Prostate gland (tissue), 2 donors: ENCODE measurements around the gene S100Z. TPM values are rescaled to one million over a fixed set of nuclear protein-coding genes. Genes with fewer than 3 reads are reported as not detected.

Experiments used
- DNase-seq: peaks from one replicate; pipeline ENCODE4 v3.0.0-alpha.2; 2019; ENCODE audit warnings: low spot score
- H3K27ac ChIP-seq, 2 donors: fragments of 200-600 bp; sonication (generic); 2 replicates each; pipeline ENCODE4 v1.5.1; 2017 to 2019
- H3K27me3 ChIP-seq: fragments of 200-600 bp; sonication (generic); replicated peaks from 2 replicates; pipeline ENCODE4 v1.5.1; 2019; ENCODE audit not compliant: insufficient read depth
- H3K36me3 ChIP-seq, 2 donors: fragments of 200-600 bp; sonication (generic); 1 replicate in 1 of 2; 2 replicates in 1 of 2; pipeline versions ENCODE4 v1.5.1 to v1.8.1; 2017 to 2019
- H3K4me1 ChIP-seq: fragments of 200-600 bp; sonication (generic); replicated peaks from 2 replicates; pipeline ENCODE4 v1.5.1; 2019
- H3K4me3 ChIP-seq, 2 donors: fragments of 200-600 bp; sonication (generic); 2 replicates each; pipeline ENCODE4 v1.5.1; 2017 to 2019
- H3K9me3 ChIP-seq: fragments of 200-600 bp; sonication (generic); 2 replicates; pipeline ENCODE4 v1.5.1; 2017
- POLR2A ChIP-seq: fragments of 450-650 bp; IDR thresholded peaks from one replicate; pipeline ENCODE4 v1.6.1; 2016; ENCODE audit warnings: antibody characterized with exemption, mild to moderate bottlenecking
- POLR2AphosphoS5 ChIP-seq: sonication (generic); formaldehyde crosslinking; IDR thresholded peaks from one replicate; pipeline ENCODE4 v1.6.1; 2017; ENCODE audit warnings: antibody characterized with exemption
- WGBS: methylation state at CpG from one replicate; pipeline ENCODE4 v1.1.5; 2018; 5-methylcytosine and 5-hydroxymethylcytosine counted together
- intact Hi-C: fragments of 100-400 bp; cut with DNase I; formaldehyde crosslinking; loops from one replicate; pipeline ENCODE4 v1.14.2; 2022
- total RNA-seq, 2 donors: library from RNA; depleted of rRNA; stranded (reverse); fragments of >200 nt; gene quantifications; one replicate each; pipeline ENCODE4 v1.1.0, GENCODE V29; 2016
- TF ChIP-seq, protein P1 (sequence below), 4 experiments: fragments of 200-600 bp in 2 of 4; fragments of 450-650 bp in 2 of 4; sonication (generic) in 2 of 4; IDR thresholded peaks; 1 replicate in 3 of 4; 2 replicates in 1 of 4; pipeline ENCODE4 v1.5.1; 2016 to 2019; ENCODE audit warnings: antibody characterized with exemption in 4 of 4, mild to moderate bottlenecking in 2 of 4, moderate library complexity in 2 of 4

S100Z gene
- total RNA-seq, 2 donors from 2014 or later: 1.7 TPM; not detected in 1

DNA sequence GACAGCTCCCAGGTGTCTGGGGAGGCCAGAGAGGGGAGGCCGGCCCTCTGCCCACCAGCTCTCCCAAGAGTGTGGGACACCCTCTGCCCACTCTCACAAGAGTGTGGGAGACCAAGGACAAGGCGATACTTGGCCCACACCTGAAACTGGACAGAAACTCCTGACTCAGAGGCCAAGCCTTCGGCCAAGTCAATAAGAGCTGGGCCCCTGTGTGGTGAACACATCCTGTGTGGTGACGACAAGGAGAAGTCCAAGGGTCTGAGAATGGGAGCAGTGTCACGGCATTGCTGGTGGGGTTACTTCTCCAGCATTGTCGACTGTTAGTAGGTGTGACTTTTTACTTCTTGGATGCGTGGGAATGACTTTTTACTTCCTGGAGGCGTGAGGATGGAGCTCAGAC is 45.5 kb upstream of the S100Z start:
- H3K9me3 ChIP-seq: no peaks in the 10 kb centered on the region
- intact Hi-C loops: no loop called here
- no peak overlapping the region for H3K4me3 ChIP-seq
- no peak for DNase-seq
- 86% methylated on average over 8 of the region's 8 CpGs for WGBS
- no peak overlapping the region for H3K27ac ChIP-seq
- TF ChIP-seq POLR2A (no peak), POLR2AphosphoS5 (no peak)
- TF ChIP-seq, protein P1, sequence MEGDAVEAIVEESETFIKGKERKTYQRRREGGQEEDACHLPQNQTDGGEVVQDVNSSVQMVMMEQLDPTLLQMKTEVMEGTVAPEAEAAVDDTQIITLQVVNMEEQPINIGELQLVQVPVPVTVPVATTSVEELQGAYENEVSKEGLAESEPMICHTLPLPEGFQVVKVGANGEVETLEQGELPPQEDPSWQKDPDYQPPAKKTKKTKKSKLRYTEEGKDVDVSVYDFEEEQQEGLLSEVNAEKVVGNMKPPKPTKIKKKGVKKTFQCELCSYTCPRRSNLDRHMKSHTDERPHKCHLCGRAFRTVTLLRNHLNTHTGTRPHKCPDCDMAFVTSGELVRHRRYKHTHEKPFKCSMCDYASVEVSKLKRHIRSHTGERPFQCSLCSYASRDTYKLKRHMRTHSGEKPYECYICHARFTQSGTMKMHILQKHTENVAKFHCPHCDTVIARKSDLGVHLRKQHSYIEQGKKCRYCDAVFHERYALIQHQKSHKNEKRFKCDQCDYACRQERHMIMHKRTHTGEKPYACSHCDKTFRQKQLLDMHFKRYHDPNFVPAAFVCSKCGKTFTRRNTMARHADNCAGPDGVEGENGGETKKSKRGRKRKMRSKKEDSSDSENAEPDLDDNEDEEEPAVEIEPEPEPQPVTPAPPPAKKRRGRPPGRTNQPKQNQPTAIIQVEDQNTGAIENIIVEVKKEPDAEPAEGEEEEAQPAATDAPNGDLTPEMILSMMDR (IDR thresholded peaks at IDR 0.05): no peak
- no peaks in the 10 kb centered on the region for H3K36me3 ChIP-seq
- H3K4me1 ChIP-seq: no peaks in the 10 kb centered on the region
- no peaks in the 10 kb centered on the region for H3K27me3 ChIP-seq

DNA sequence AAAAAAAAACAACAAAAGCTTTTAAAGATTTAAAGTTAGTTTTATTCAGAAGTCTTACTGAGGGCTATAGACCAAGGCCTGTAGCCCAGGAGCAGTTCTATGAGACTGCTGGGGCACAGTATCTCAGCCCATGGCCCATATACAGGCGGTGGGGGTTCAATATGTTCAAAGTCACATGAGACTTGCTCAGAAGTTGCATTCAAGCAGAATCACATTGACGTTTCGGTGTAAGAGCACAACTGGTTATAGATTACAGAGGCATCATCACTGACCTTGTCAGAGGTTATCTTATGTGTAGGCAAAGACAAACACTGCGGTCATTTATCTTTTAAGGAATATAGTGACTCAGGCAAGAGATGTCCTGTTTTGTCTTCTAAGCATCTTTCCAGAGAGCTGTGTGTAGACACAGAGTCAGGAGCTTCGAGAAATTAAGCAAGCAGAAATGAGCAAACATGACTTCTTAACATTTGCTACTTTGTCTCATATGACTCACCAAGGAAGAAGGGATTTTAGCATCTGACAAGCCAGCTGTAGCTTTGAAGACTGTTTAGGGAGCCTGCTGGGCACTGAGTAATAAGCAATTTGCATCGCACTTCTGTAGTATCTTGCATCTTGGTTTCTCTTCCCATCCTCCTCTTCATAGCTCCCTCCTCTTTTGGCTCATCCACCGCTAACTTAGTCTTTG is 43.9 kb upstream of the S100Z start:
- Histone ChIP-seq H3K27me3 (no peaks in the 10 kb centered on the region), H3K4me1 (no peaks in the 10 kb centered on the region), H3K4me3 (no peak overlapping the region), H3K36me3 (no peaks in the 10 kb centered on the region), H3K9me3 (no peaks in the 10 kb centered on the region), H3K27ac (no peak overlapping the region)
- 69% methylated on average over 7 of the region's 7 CpGs for WGBS
- TF ChIP-seq POLR2A (no peak), POLR2AphosphoS5 (no peak)
- TF ChIP-seq, protein P1 (IDR thresholded peaks at IDR 0.05): no peak
- DNase-seq: no peak
- intact Hi-C loops: no loop called here

DNA sequence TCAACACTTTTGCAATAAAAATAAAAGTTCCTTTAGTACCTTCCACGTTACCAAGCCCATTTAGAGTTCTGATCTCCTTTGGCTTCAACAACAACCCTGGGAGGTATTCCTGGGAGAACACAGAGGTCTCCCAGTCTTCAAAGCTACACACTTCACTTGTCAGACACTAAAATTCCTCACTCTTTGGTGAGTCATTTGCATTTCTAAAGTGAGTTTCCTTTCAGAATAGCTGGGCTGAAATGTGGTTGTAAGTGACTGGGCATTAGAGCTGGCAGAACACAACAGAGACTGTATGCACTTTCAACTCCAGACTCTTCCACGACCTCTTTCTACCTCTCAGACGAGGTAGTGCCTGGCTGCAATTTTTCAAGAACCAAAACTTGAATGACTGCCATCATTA is 42.5 kb upstream of the S100Z start:
- intact Hi-C loops: no loop called here
- 63% methylated on average over 3 of the region's 3 CpGs for WGBS
- TF ChIP-seq POLR2AphosphoS5 (no peak), POLR2A (no peak)
- TF ChIP-seq, protein P1 (IDR thresholded peaks at IDR 0.05): no peak
- no peak overlapping the region for H3K27ac ChIP-seq
- H3K36me3 ChIP-seq: no peaks in the 10 kb centered on the region
- DNase-seq: no peak
- H3K9me3 ChIP-seq: no peaks in the 10 kb centered on the region
- H3K4me3 ChIP-seq: no peak overlapping the region
- H3K27me3 ChIP-seq: no peaks in the 10 kb centered on the region
- H3K4me1 ChIP-seq: no peaks in the 10 kb centered on the region

DNA sequence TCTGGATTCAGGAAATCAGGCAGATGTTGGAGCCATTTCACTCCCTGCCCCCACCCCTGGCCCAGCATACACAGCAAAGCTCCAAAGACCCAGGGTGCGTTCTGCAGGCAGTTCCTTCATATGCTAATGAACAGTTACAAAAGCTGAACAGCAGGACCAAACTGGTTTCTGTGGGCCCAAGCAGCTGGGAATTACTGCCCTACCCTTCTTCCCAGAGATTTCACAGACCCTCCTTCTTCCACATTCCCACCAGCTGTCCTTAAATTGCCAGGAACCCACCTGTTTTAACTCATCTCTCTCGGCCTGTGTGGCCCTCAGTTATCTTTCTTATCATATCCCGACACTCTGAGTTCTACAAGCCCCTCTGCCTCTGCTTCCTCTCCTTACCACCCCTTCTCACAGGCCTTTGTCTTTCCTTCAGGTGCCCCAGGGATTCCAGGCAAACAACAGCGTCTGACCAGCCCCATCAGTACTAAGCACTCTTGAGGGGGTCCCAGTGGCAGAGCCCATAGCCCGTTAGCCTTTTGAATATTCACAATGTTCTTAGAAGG is 41.6 kb upstream of the S100Z start:
- H3K4me3 ChIP-seq: no peak overlapping the region
- intact Hi-C loops: no loop called here
- no peaks in the 10 kb centered on the region for H3K27me3 ChIP-seq
- H3K9me3 ChIP-seq: no peaks in the 10 kb centered on the region
- no peak overlapping the region for H3K27ac ChIP-seq
- H3K4me1 ChIP-seq: no peaks in the 10 kb centered on the region
- no peaks in the 10 kb centered on the region for H3K36me3 ChIP-seq
- DNase-seq: no peak
- TF ChIP-seq POLR2A: no peak
- no peak for TF ChIP-seq POLR2AphosphoS5
- TF ChIP-seq, protein P1 (IDR thresholded peaks at IDR 0.05): no peak
- WGBS: 64% methylated on average over 5 of the region's 5 CpGs

DNA sequence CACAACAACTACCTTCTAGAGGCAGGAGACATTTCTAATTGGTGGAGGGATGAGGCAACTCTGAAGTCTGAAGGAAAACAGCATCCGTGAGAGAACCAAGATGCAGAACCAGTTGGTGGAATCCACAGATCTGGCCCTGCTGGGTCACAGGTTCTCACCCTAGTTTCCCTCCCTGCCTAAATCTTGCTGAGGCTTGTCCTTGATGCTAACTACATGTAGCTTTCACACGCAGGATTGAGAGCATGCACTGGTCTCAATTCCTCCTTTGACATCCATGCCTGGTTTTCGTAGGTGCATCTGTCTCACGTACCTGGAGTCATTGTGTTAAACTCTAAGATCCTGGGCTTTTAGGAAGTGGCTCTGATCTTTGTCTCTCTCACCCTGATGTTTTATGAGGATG is 40.7 kb upstream of the S100Z start:
- intact Hi-C loops: no loop called here
- no peaks in the 10 kb centered on the region for H3K4me1 ChIP-seq
- H3K36me3 ChIP-seq: no peaks in the 10 kb centered on the region
- H3K9me3 ChIP-seq: no peaks in the 10 kb centered on the region
- WGBS: 54% methylated on average over 4 of the region's 4 CpGs
- no peaks in the 10 kb centered on the region for H3K27me3 ChIP-seq
- no peak for DNase-seq
- no peak overlapping the region for H3K27ac ChIP-seq
- TF ChIP-seq, protein P1 (IDR thresholded peaks at IDR 0.05): no peak
- TF ChIP-seq POLR2AphosphoS5: no peak
- no peak for TF ChIP-seq POLR2A
- no peak overlapping the region for H3K4me3 ChIP-seq
